H9 (cell line): ENCODE data around the gene SMAP1. TPM values are rescaled to one million over a fixed set of nuclear protein-coding genes. Genes with fewer than 3 reads are reported as not detected.

ENCODE experiments used
- DNase-seq: peaks from one replicate; pipeline ENCODE4 v3.0.0-alpha.2; 2017
- H2AFZ ChIP-seq: one replicate; pipeline ENCODE4 v1.6.1; 2013; ENCODE audit warnings: mild to moderate bottlenecking, low read length, control low read depth, moderate library complexity
- H2AK5ac ChIP-seq: 2 replicates; pipeline ENCODE4 v1.6.1; 2013; ENCODE audit warnings: low read length, control low read depth, mixed read lengths; ENCODE audit not compliant: insufficient read length
- H2BK120ac ChIP-seq: one replicate; pipeline ENCODE4 v1.6.1; 2013; ENCODE audit warnings: low read depth, mild to moderate bottlenecking, low read length, control low read depth, inconsistent platforms; ENCODE audit not compliant: poor library complexity, severe bottlenecking
- H2BK12ac ChIP-seq: 2 replicates; pipeline ENCODE4 v1.6.1; 2013; ENCODE audit warnings: low read length, control low read depth, mixed read lengths, low read depth; ENCODE audit not compliant: insufficient read length
- H2BK15ac ChIP-seq: 2 replicates; pipeline ENCODE4 v1.6.1; 2013; ENCODE audit warnings: low read depth, low read length, control low read depth
- H2BK20ac ChIP-seq: one replicate; pipeline ENCODE4 v1.6.1; 2013; ENCODE audit warnings: low read depth, mild to moderate bottlenecking, low read length, control low read depth, inconsistent platforms; ENCODE audit not compliant: poor library complexity, severe bottlenecking
- H2BK5ac ChIP-seq: 2 replicates; pipeline ENCODE4 v1.6.1; 2013; ENCODE audit warnings: low read length, control low read depth, mixed read lengths; ENCODE audit not compliant: insufficient read length
- H3K14ac ChIP-seq: 2 replicates; pipeline ENCODE4 v1.6.1; 2013; ENCODE audit warnings: low read length, control low read depth; ENCODE audit not compliant: insufficient read depth
- H3K18ac ChIP-seq: 2 replicates; pipeline ENCODE4 v1.6.1; 2013; ENCODE audit warnings: low read depth, mild to moderate bottlenecking, mixed read lengths, low read length, control low read depth; ENCODE audit not compliant: insufficient read length
- H3K23ac ChIP-seq: 2 replicates; pipeline ENCODE4 v1.6.1; 2013; ENCODE audit warnings: low read length, control low read depth, mixed read lengths, low read depth; ENCODE audit not compliant: insufficient read length
- H3K23me2 ChIP-seq: 2 replicates; pipeline ENCODE4 v1.6.1; 2013; ENCODE audit warnings: low read depth, mild to moderate bottlenecking, mixed read lengths, low read length, control low read depth; ENCODE audit not compliant: insufficient read length, poor library complexity, severe bottlenecking
- H3K27ac ChIP-seq: 2 replicates; pipeline ENCODE4 v1.5.1; 2013; ENCODE audit warnings: low read length, control low read depth, mixed read lengths, low read depth; ENCODE audit not compliant: insufficient read length
- H3K27me3 ChIP-seq: 2 replicates; pipeline ENCODE4 v1.6.1; 2013; ENCODE audit warnings: low read length, control low read depth, inconsistent platforms; ENCODE audit not compliant: insufficient read depth
- H3K4ac ChIP-seq: 2 replicates; pipeline ENCODE4 v1.6.1; 2013; ENCODE audit warnings: low read depth, mild to moderate bottlenecking, control low read depth, inconsistent platforms, low read length, moderate library complexity
- H3K4me1 ChIP-seq: 2 replicates; pipeline ENCODE4 v1.6.1; 2013; ENCODE audit warnings: low read length, control low read depth, inconsistent platforms; ENCODE audit not compliant: insufficient read depth
- H3K4me2 ChIP-seq: 2 replicates; pipeline ENCODE4 v1.6.1; 2013; ENCODE audit warnings: low read length, control low read depth, mixed read lengths; ENCODE audit not compliant: insufficient read length, insufficient read depth
- H3K56ac ChIP-seq: 2 replicates; pipeline ENCODE4 v1.6.1; 2013; ENCODE audit warnings: low read depth, mild to moderate bottlenecking, mixed read lengths, low read length, control low read depth; ENCODE audit not compliant: insufficient read length
- H3K79me1 ChIP-seq: 2 replicates; pipeline ENCODE4 v1.6.1; 2013; ENCODE audit warnings: low read depth, mild to moderate bottlenecking, moderate library complexity, low read length, control low read depth, inconsistent platforms; ENCODE audit not compliant: insufficient read depth, poor library complexity, severe bottlenecking
- H3K79me2 ChIP-seq: 2 replicates; pipeline ENCODE4 v1.6.1; 2013; ENCODE audit warnings: low read length, control low read depth, inconsistent platforms; ENCODE audit not compliant: insufficient read depth
- H3K9ac ChIP-seq: 2 replicates; pipeline ENCODE4 v1.6.1; 2013; ENCODE audit warnings: low read length, control low read depth, mixed read lengths; ENCODE audit not compliant: insufficient read length; ENCODE audit errors: extremely low read depth
- H3K9me3 ChIP-seq: one replicate; pipeline ENCODE4 v1.6.1; 2013; ENCODE audit warnings: low read depth, low read length, inconsistent platforms; ENCODE audit not compliant: control insufficient read depth
- H3T11ph ChIP-seq: one replicate; pipeline ENCODE4 v1.6.1; 2013; ENCODE audit warnings: mild to moderate bottlenecking, low read length, control low read depth, inconsistent platforms
- H4K20me1 ChIP-seq: one replicate; pipeline ENCODE4 v1.6.1; 2013; ENCODE audit not compliant: control insufficient read depth, insufficient read length, insufficient read depth
- H4K5ac ChIP-seq: 2 replicates; pipeline ENCODE4 v1.6.1; 2013; ENCODE audit warnings: low read depth, mild to moderate bottlenecking, mixed read lengths, low read length, control low read depth; ENCODE audit not compliant: insufficient read length
- H4K8ac ChIP-seq: replicated peaks from 2 replicates; pipeline ENCODE4 v1.6.1; 2013; ENCODE audit warnings: low read length, control low read depth, mixed read lengths, low read depth; ENCODE audit not compliant: insufficient read length
- H4K91ac ChIP-seq: 2 replicates; pipeline ENCODE4 v1.6.1; 2013; ENCODE audit warnings: low read depth, mild to moderate bottlenecking, moderate library complexity, mixed read lengths, low read length, control low read depth; ENCODE audit not compliant: insufficient read length
- H3K27ac Mint-ChIP-seq, 3 experiments: 2 replicates in 2 of 3; 3 replicates in 1 of 3; pipeline ENCODE4 v1.8.0; 2020 to 2021; ENCODE audit warnings: mixed read lengths in 3 of 3, mild to moderate bottlenecking in 1 of 3, moderate library complexity in 1 of 3
- H3K27me3 Mint-ChIP-seq: 2 replicates; pipeline ENCODE4 v1.8.0; 2021; ENCODE audit warnings: low read depth, mild to moderate bottlenecking, moderate library complexity, mixed read lengths
- H3K36me3 Mint-ChIP-seq, 3 experiments: 2 replicates in 2 of 3; 3 replicates in 1 of 3; pipeline ENCODE4 v1.8.0; 2020 to 2021; ENCODE audit warnings: low read depth in 3 of 3, mixed read lengths in 3 of 3; ENCODE audit not compliant: insufficient read depth in 1 of 3
- H3K4me1 Mint-ChIP-seq, 2 experiments: 2 replicates each; pipeline ENCODE4 v1.8.0; 2020; ENCODE audit warnings: mixed read lengths in 2 of 2
- H3K4me3 Mint-ChIP-seq, 2 experiments: 2 replicates in 1 of 2; 3 replicates in 1 of 2; pipeline ENCODE4 v1.8.0; 2020 to 2021; ENCODE audit warnings: mild to moderate bottlenecking in 2 of 2, mixed read lengths in 2 of 2, moderate library complexity in 1 of 2
- H3K9me3 Mint-ChIP-seq, 2 experiments: 2 replicates in 1 of 2; 3 replicates in 1 of 2; pipeline ENCODE4 v1.8.0; 2020; ENCODE audit warnings: mild to moderate bottlenecking in 2 of 2, mixed read lengths in 2 of 2, moderate library complexity in 1 of 2
- CTCF ChIP-seq: fragments of 200-600 bp; sonication (generic); conservative IDR thresholded peaks from 3 replicates; pipeline ENCODE4 v1.8.0; 2021; ENCODE audit warnings: antibody characterized with exemption, mild to moderate bottlenecking
- WGBS: extraction: QIAGEN DNeasy Blood & Tissue Kit; methylation state at CpG from one replicate; pipeline ENCODE4 v1.1.7; 2013; ENCODE audit warnings: missing lambda C conversion rate, low lambda C conversion rate, mixed read lengths; ENCODE audit not compliant: insufficient read length; ENCODE audit errors: extremely low coverage; 5-methylcytosine and 5-hydroxymethylcytosine counted together
- total RNA-seq: library from RNA; stranded (reverse); gene quantifications from 2 replicates; pipeline ENCODE4 v1.2.1, GENCODE V29; 2021

SMAP1 gene
- total RNA-seq, 1 experiment from 2014 or later = 29.3 TPM

DNA sequence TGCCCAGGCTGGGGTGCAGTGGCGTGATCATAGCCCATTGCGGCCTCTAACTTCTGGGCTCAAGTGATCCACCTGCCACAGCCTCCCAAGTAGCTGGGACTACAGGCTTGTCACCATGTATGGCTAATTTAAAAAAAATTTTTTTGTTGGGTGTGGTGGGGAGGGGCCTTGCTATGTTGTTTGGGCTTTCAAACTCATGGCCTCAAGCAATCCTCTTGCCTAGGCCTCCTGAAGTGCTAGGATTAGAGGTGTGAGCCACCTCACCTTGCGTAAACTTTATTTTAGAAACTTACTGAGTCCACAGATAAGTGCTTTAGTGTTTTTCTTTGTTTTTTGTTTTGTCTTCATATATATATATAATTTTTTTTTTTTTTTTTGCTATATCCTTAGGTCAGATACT is 9.1 kb downstream of the SMAP1 start:
- Histone ChIP-seq H3K27me3 (no peaks in the 10 kb centered on the region), H3K27ac (no peak overlapping the region), H2BK120ac (no peak overlapping the region), H2BK5ac (no peak overlapping the region), H2BK15ac (no peak overlapping the region), H3K23ac (no peak overlapping the region), H3K79me2 (peaks cover 8% of the 10 kb centered on the region; the same call in 1 of the 2 replicates), H3K9ac (no peak overlapping the region), H3K14ac (no peak overlapping the region), H3K18ac (no peak overlapping the region), H3K4me1 (no peaks in the 10 kb centered on the region; the same call in 1 of the 2 replicates), H4K5ac (no peak overlapping the region), H2AK5ac (no peak overlapping the region), H3K4ac (no peak overlapping the region), H4K20me1 (no peaks in the 10 kb centered on the region), H2BK12ac (no peak overlapping the region), H3T11ph (no peak overlapping the region), H2AFZ (no peak overlapping the region), H3K79me1 (peaks cover 10% of the 10 kb centered on the region), H3K56ac (no peak overlapping the region), H4K91ac (no peak overlapping the region), H2BK20ac (no peak overlapping the region), H3K9me3 (no peaks in the 10 kb centered on the region), H3K23me2 (no peaks in the 10 kb centered on the region), H4K8ac (no peak overlapping the region), H3K4me2 (no peak overlapping the region)
- Mint-ChIP-seq H3K27me3 (no peaks in the 10 kb centered on the region), H3K4me3 (no peak overlapping the region), H3K36me3 (peaks cover 0 to 4% (median 0%) of the 10 kb centered on the region in 3 experiments; a peak in 1 of 7 replicates), H3K9me3 (no peaks in the 10 kb centered on the region), H3K27ac (no peak overlapping the region), H3K4me1 (peaks cover 19 to 20% of the 10 kb centered on the region in 2 experiments)
- no peak for DNase-seq
- no peak for TF ChIP-seq CTCF
- no CpG with 5 or more reads among the region's 3 CpGs for WGBS
